GM12891 (cell line): ENCODE measurements around the gene SCYL2.

ENCODE experiments used
- PAX5 ChIP-seq: IDR thresholded peaks from 2 replicates; pipeline ENCODE4 v1.6.1; 2011; ENCODE audit warnings: low read length, moderate library complexity, mild to moderate bottlenecking; ENCODE audit not compliant: insufficient read depth, severe bottlenecking
- POLR2A ChIP-seq: IDR thresholded peaks from 2 replicates; pipeline ENCODE4 v1.6.1; 2011; ENCODE audit warnings: low read depth, low read length, control low read depth
- POLR2AphosphoS5 ChIP-seq: IDR thresholded peaks from 2 replicates; pipeline ENCODE4 v1.6.1; 2011; ENCODE audit warnings: low read depth, low read length, control low read depth
- SPI1 ChIP-seq: IDR thresholded peaks from 2 replicates; pipeline ENCODE4 v1.6.1; 2011; ENCODE audit warnings: low read depth, low read length, control low read depth
- TAF1 ChIP-seq: IDR thresholded peaks from 2 replicates; pipeline ENCODE4 v1.6.1; 2011; ENCODE audit warnings: low read depth, low read length, control low read depth

- no peak for TF ChIP-seq POLR2A
- no peak for TF ChIP-seq TAF1
- no peak for TF ChIP-seq POLR2AphosphoS5
- no peak for TF ChIP-seq PAX5
- TF ChIP-seq SPI1, result no peak
Observed at GRCh38 chr12:100303831-100304230, 36.9 kb downstream of the SCYL2 start.
